NB4 (cell line): ENCODE data around the gene MYT1.
"Not testable (repeated sequence)": the region's sequence is repeated elsewhere in the genome, so short reads cannot be mapped to it uniquely, and the experiment has no call there.

Experiments
- DNase-seq: peaks from one replicate; pipeline ENCODE4 v3.0.0; 2010; ENCODE audit warnings: low read depth
- H3K4me3 ChIP-seq: one replicate; pipeline ENCODE4 v1.5.1; 2011; ENCODE audit warnings: mild to moderate bottlenecking, low read depth, low read length, moderate library complexity
- CTCF ChIP-seq: IDR thresholded peaks from one replicate; pipeline ENCODE4 v1.5.1; 2012; ENCODE audit warnings: low read depth, low read length
- MAX ChIP-seq: IDR thresholded peaks from 2 replicates; pipeline ENCODE4 v1.6.1; 2011; ENCODE audit warnings: low read depth, low read length
- MYC ChIP-seq: IDR thresholded peaks from 2 replicates; pipeline ENCODE4 v1.6.1; 2011; ENCODE audit warnings: low read depth, low read length
- POLR2A ChIP-seq: IDR thresholded peaks from 2 replicates; pipeline ENCODE4 v1.6.1; 2011; ENCODE audit warnings: mild to moderate bottlenecking; ENCODE audit not compliant: insufficient read length; ENCODE audit errors: extremely low read depth

MYT1 gene

GRCh38 chr20:64164123-64164836 is at the start of gene MYT1:
TSS of gene MYT1 (plus strand) at chr20:64164452. CDS start at chr20:64198862, 34,410 bp downstream.
- no peak for DNase-seq
- no peak within 1 kb of the TSS for H3K4me3 ChIP-seq
- no peak for TF ChIP-seq MYC
- no peak for TF ChIP-seq POLR2A

DNA sequence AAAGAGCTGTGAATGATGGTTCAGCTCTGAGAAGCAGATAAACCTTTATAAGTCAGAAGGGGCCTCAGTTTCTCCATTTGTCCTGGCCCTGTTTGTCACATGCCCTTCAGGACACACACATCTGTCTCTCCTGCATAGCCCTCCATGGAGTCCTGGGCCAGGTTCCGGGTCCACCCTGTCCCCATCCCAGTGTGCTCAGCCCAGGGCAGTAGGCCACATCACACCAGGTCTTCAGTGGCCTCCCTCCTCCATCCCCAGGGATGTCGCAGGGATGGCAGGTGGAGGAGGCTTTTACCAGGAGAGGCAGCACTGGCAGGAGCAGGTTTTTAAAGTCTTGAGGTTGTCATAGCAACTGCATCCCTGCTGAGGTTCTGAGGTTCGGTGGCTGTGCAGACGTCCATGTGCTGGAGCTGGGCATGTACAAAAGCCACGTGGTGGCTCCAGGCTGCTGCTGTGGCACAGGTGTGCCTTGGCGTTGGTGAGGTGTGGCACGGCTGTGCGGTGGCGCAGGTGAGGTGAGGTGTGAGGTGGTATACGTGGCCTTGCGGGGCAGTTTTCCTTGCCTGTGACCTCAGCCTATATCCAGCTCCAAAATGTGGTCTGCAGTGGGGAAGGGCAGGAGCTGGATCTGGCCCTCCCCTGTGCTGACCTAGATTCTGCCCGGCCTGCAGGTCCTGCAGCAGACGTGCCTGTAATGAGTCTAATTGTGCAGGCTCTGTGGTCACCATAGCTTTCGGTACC is 48.9 kb upstream of the MYT1 start:
- DNase-seq: no peak
- no peak for TF ChIP-seq CTCF
- no peak for TF ChIP-seq MAX
- no peak for TF ChIP-seq POLR2A
- TF ChIP-seq MYC: no peak
- no peak overlapping the region for H3K4me3 ChIP-seq

GRCh38 chr20:64116016-64116415 is 48.2 kb upstream of the MYT1 start:
- TF ChIP-seq MYC (no peak), POLR2A (no peak)
- no peak for DNase-seq

DNA sequence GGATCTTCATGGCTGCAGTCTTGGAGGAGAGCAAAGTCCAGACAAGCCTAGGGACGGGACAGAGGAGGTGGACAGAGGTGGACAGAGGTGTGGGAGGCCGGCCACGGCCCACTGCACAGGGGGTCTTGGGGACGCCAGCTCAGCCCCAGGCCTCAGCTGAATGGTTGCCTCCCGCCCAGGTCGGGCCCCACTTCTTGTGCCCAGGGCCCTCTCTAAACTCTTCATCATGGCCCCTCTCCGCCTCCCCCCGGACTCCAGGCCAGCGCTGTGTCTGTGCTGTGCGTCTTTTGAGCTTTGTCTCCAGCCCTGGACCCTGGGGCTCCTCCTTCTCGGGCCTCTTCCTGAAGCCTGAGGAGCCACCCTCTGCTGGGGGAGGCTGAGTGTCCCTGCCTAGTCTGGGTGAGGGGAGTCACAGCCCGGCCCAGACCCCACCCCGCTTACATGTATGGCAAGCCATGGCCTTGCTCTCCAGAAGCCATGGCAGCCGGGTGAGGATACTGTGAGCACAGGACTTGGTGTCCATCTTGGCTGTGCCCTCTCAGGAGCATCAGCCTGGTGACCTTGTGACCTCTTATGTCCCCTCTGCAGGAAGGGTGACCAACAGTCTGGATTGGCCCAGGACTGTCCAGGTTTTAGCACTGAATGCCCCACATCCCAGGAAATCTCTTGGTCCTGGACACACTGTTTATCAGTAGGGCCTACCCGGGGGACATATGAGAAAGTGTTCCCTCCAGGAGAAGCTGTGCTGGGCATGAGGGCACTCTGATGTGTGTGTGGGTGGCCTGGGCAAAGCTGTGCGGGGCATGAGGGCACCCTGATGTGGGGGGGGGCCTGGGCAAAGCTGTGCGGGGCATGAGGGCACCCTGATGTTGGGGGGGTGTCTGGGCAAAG is 47.5 kb upstream of the MYT1 start:
- no peak for DNase-seq
- H3K4me3 ChIP-seq: no peak overlapping the region
- no peak for TF ChIP-seq CTCF
- TF ChIP-seq MYC: no peak
- no peak for TF ChIP-seq POLR2A
- TF ChIP-seq MAX: no peak

More at GRCh38 chr20:64116016-64116415, 48.2 kb upstream of the MYT1 start:
- no peak overlapping the region for H3K4me3 ChIP-seq

GRCh38 chr20:64117432-64117777 is 46.8 kb upstream of the MYT1 start:
- H3K4me3 ChIP-seq, DNase-seq: not testable (repeated sequence)

DNA sequence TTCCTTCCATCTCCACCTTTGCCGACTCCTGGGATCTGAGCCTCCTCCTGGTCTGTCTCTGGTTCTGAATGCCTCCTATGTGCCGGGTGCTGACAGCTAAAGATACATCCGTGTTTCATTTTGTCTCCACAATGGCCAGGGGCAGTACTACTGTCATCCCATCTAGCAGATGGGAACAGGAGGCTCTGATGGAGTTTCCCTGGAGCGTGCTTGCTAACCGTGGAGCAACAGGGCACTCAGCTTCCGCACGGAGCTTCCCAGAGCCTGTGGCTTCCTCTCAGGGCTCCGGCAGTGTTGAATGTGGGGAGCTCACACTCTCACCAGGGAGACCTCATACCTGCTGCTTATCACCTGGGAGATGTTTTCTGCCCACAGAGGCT is 45.0 kb upstream of the MYT1 start:
- DNase-seq: no peak
- no peak overlapping the region for H3K4me3 ChIP-seq
- no peak for TF ChIP-seq MAX
- no peak for TF ChIP-seq MYC
- TF ChIP-seq CTCF: no peak
- no peak for TF ChIP-seq POLR2A

- TF ChIP-seq MAX (no peak), MYC (no peak), POLR2A (no peak), CTCF (no peak)
- no peak overlapping the region for H3K4me3 ChIP-seq
- DNase-seq: no peak
These were observed 44.4 kb upstream of the MYT1 start for GRCh38 chr20:64119681-64120341.
